ENCODE measurements around the gene MICU2. TPM values are rescaled to one million over a fixed set of nuclear protein-coding genes. Genes with fewer than 3 reads are reported as not detected.

MICU2 gene
- polyA plus RNA-seq, 1 donor from 2014 or later, result 223 TPM

GRCh38 chr13:21578748-21579147, 25.2 kb downstream of the MICU2 start:
- Histone ChIP-seq H2AFZ (ENCODE audit: low read depth, low read length) (no peak overlapping the region), H3K27me3 (ENCODE audit: insufficient read depth, low read depth, low read length) (no peaks in the 10 kb centered on the region), H3K79me2 (replicated peaks; ENCODE audit: insufficient read depth, low read length) (peaks cover 9% of the 10 kb centered on the region), H3K27ac (ENCODE audit: low read length) (no peak overlapping the region), H4K20me1 (ENCODE audit: insufficient read depth) (no peaks in the 10 kb centered on the region), H3K9me2 (ENCODE audit: insufficient read depth, low read length) (no peaks in the 10 kb centered on the region), H3K36me3 (ENCODE audit: insufficient read depth, low read length) (no peaks in the 10 kb centered on the region), H3K9ac (ENCODE audit: low read length) (no peak overlapping the region), H3K4me3 (ENCODE audit: low read length) (no peak overlapping the region), H3K9me3 (ENCODE audit: low read length) (no peaks in the 10 kb centered on the region), H3F3A (ENCODE audit: insufficient read depth, low read length, poor library complexity, severe bottlenecking) (no peaks in the 10 kb centered on the region), H3K4me2 (ENCODE audit: low read length) (no peak overlapping the region)
- TF ChIP-seq EZH2 (IDR thresholded peaks at IDR 0.05; ENCODE audit: borderline replicate concordance, insufficient read depth, low read length, poor library complexity, severe bottlenecking), result no peak
- no peak for TF ChIP-seq EP300 (conservative IDR thresholded peaks at IDR 0.05; ENCODE audit: poor library complexity, severe bottlenecking)
- no peak for TF ChIP-seq SMC3 (conservative IDR thresholded peaks at IDR 0.05; ENCODE audit: poor library complexity)
- TF ChIP-seq POLR2AphosphoS5 (IDR thresholded peaks at IDR 0.05), result no peak
- TF ChIP-seq REST (IDR thresholded peaks at IDR 0.05; ENCODE audit: borderline replicate concordance), result no peak
- no peak for TF ChIP-seq RAD21 (conservative IDR thresholded peaks at IDR 0.05)
- TF ChIP-seq CTCF (IDR thresholded peaks at IDR 0.05; ENCODE audit: poor library complexity, severe bottlenecking), result no peak
- TF ChIP-seq MXI1 (conservative IDR thresholded peaks at IDR 0.05; ENCODE audit: poor library complexity, severe bottlenecking), result no peak
- no peak for TF ChIP-seq TAF1 (IDR thresholded peaks at IDR 0.05; ENCODE audit: low read depth)

- no peak overlapping the region for H3K9ac ChIP-seq (ENCODE audit: low read length)
- H4K20me1 ChIP-seq (ENCODE audit: insufficient read depth), result no peaks in the 10 kb centered on the region
- H3K79me2 ChIP-seq (replicated peaks; ENCODE audit: insufficient read depth, low read length), result no peaks in the 10 kb centered on the region
- no peaks in the 10 kb centered on the region for H3F3A ChIP-seq (ENCODE audit: insufficient read depth, low read length, poor library complexity, severe bottlenecking)
- H3K27me3 ChIP-seq (ENCODE audit: insufficient read depth, low read depth, low read length), result no peaks in the 10 kb centered on the region
- H3K4me3 ChIP-seq (ENCODE audit: low read length), result no peak overlapping the region
- TF ChIP-seq REST (IDR thresholded peaks at IDR 0.05; ENCODE audit: borderline replicate concordance), result no peak
- no peak for TF ChIP-seq TAF1 (IDR thresholded peaks at IDR 0.05; ENCODE audit: low read depth)
- TF ChIP-seq CTCF (IDR thresholded peaks at IDR 0.05; ENCODE audit: poor library complexity, severe bottlenecking), result no peak
- no peak for TF ChIP-seq RAD21 (conservative IDR thresholded peaks at IDR 0.05)
- TF ChIP-seq SMC3 (conservative IDR thresholded peaks at IDR 0.05; ENCODE audit: poor library complexity), result no peak
- no peak for TF ChIP-seq MXI1 (conservative IDR thresholded peaks at IDR 0.05; ENCODE audit: poor library complexity, severe bottlenecking)
- TF ChIP-seq EP300 (conservative IDR thresholded peaks at IDR 0.05; ENCODE audit: poor library complexity, severe bottlenecking), result no peak
- no peak for TF ChIP-seq POLR2AphosphoS5 (IDR thresholded peaks at IDR 0.05)
- no peak for TF ChIP-seq EZH2 (IDR thresholded peaks at IDR 0.05; ENCODE audit: borderline replicate concordance, insufficient read depth, low read length, poor library complexity, severe bottlenecking)
- no peak overlapping the region for H3K27ac ChIP-seq (ENCODE audit: low read length)
- H3K4me2 ChIP-seq (ENCODE audit: low read length), result no peak overlapping the region
- H3K9me3 ChIP-seq (ENCODE audit: low read length), result no peaks in the 10 kb centered on the region
- H2AFZ ChIP-seq (ENCODE audit: low read depth, low read length), result no peak overlapping the region
- H3K36me3 ChIP-seq (ENCODE audit: insufficient read depth, low read length), result no peaks in the 10 kb centered on the region
- no peaks in the 10 kb centered on the region for H3K9me2 ChIP-seq (ENCODE audit: insufficient read depth, low read length)
These were observed 27.5 kb downstream of the MICU2 start for GRCh38 chr13:21576426-21576825.

Data from neural cell (in vitro differentiated cells).